Endothelial cell of umbilical vein (primary cell): ENCODE data around the gene LRRC8A. TPM values are rescaled to one million over a fixed set of nuclear protein-coding genes. Genes with fewer than 3 reads are reported as not detected.

Experiments used
- BruUV-seq: library from RNA; stranded (reverse); fragments of 400-500 nt; replicated peaks from 2 replicates; lab custom pipeline; 2021; lab: Mats Ljungman, UMichigan
- CTCF ChIA-PET: fragments of 300-600, 350-600 bp; sonication (Branson Sonifier 250); formaldehyde crosslinking; loops from one replicate; lab custom pipeline; 2021; ENCODE audit warnings: antibody characterized with exemption, inconsistent platforms; lab: Charles Lee
- POLR2A ChIA-PET: fragments of 300-600, 350-600 bp; sonication (Branson Sonifier 250); formaldehyde crosslinking; loops from one replicate; lab custom pipeline; 2021; ENCODE audit warnings: antibody characterized with exemption, inconsistent platforms; lab: Charles Lee
- DNase-seq: peaks from one replicate; pipeline ENCODE4 v3.0.0-alpha.2; 2011; ENCODE audit warnings: low read depth, low spot score
- FAIRE-seq: peaks from 2 replicates; lab custom pipeline; 2011; peaks lifted over from hg19 to GRCh38; lab: Jason Lieb, UNC
- H2AFZ ChIP-seq: 2 replicates; pipeline ENCODE4 v1.6.0; 2012; ENCODE audit warnings: low read depth, low read length, control low read depth, inconsistent platforms
- H3K27ac ChIP-seq: 2 replicates; pipeline ENCODE4 v1.5.1; 2011; ENCODE audit warnings: low read depth, mild to moderate bottlenecking, control low read depth, low read length, moderate library complexity; ENCODE audit not compliant: insufficient read depth
- H3K27me3 ChIP-seq, 2 experiments: 2 replicates each; pipeline versions ENCODE4 v1.6.0 to v1.6.1; 2011; ENCODE audit warnings: low read length in 2 of 2, mixed read lengths in 1 of 2; ENCODE audit not compliant: control insufficient read depth in 2 of 2, insufficient read depth in 2 of 2
- H3K36me3 ChIP-seq, 2 experiments: 2 replicates in 1 of 2; 3 replicates in 1 of 2; pipeline ENCODE4 v1.5.1; 2011; ENCODE audit warnings: low read length in 2 of 2, mild to moderate bottlenecking in 1 of 2, moderate library complexity in 1 of 2; ENCODE audit not compliant: control insufficient read depth in 2 of 2, insufficient read depth in 2 of 2; ENCODE audit errors: extremely low read depth in 1 of 2
- H3K4me1 ChIP-seq: 3 replicates; pipeline ENCODE4 v1.5.1; 2011; ENCODE audit warnings: mild to moderate bottlenecking, low read length; ENCODE audit not compliant: control insufficient read depth, insufficient read depth; ENCODE audit errors: extremely low read depth
- H3K4me2 ChIP-seq: 2 replicates; pipeline ENCODE4 v1.6.1; 2011; ENCODE audit warnings: low read length, control low read depth, mixed read lengths; ENCODE audit not compliant: insufficient read depth
- H3K4me3 ChIP-seq, 3 experiments: fragments of 200-600 bp in 1 of 3; sonication (generic), shearing (Covaris generic) in 1 of 3; replicated peaks in 1 of 3; 2 replicates each; pipeline ENCODE4 v1.5.1; 2011 to 2016; ENCODE audit warnings: control low read depth in 3 of 3, low read length in 3 of 3, mild to moderate bottlenecking in 2 of 3, inconsistent platforms in 1 of 3, low read depth in 1 of 3, moderate library complexity in 1 of 3; ENCODE audit not compliant: insufficient read depth in 1 of 3
- H3K79me2 ChIP-seq: 2 replicates; pipeline ENCODE4 v1.6.0; 2012; ENCODE audit warnings: low read length, inconsistent platforms; ENCODE audit not compliant: control insufficient read depth, insufficient read depth
- H3K9ac ChIP-seq: replicated peaks from 2 replicates; pipeline ENCODE3; 2011; ENCODE audit warnings: low read length, control low read depth; ENCODE audit not compliant: insufficient read depth; ENCODE audit errors: extremely low read depth
- H3K9me1 ChIP-seq: replicated peaks from 3 replicates; pipeline ENCODE4 v1.6.0; 2011; ENCODE audit warnings: mild to moderate bottlenecking, low read length; ENCODE audit not compliant: control insufficient read depth, insufficient read depth; ENCODE audit errors: extremely low read depth
- H3K9me3 ChIP-seq: replicated peaks from 2 replicates; pipeline ENCODE4 v1.5.1; 2012; ENCODE audit warnings: low read length, inconsistent platforms; ENCODE audit not compliant: control insufficient read depth, insufficient read depth
- H4K20me1 ChIP-seq: replicated peaks from 2 replicates; pipeline ENCODE3; 2011; ENCODE audit warnings: mild to moderate bottlenecking, low read length; ENCODE audit not compliant: control insufficient read depth, insufficient read depth; ENCODE audit errors: extremely low read depth
- EZH2 ChIP-seq: IDR thresholded peaks from 2 replicates; pipeline ENCODE4 v1.6.1; 2012; ENCODE audit warnings: borderline replicate concordance, low read depth, mild to moderate bottlenecking, moderate library complexity, low read length, inconsistent platforms; ENCODE audit not compliant: severe bottlenecking
- FOS ChIP-seq: IDR thresholded peaks from 2 replicates; pipeline ENCODE4 v1.6.1; 2011; ENCODE audit warnings: mild to moderate bottlenecking, low read length, moderate library complexity, borderline replicate concordance; ENCODE audit not compliant: insufficient read depth
- GATA2 ChIP-seq: IDR thresholded peaks from 2 replicates; pipeline ENCODE4 v1.7.0; 2011; ENCODE audit warnings: low read depth, mild to moderate bottlenecking, moderate library complexity, mixed read lengths, low read length; ENCODE audit not compliant: insufficient read length, insufficient read depth
- JUN ChIP-seq: IDR thresholded peaks from 2 replicates; pipeline ENCODE4 v1.6.1; 2011; ENCODE audit warnings: borderline replicate concordance, low read depth; ENCODE audit not compliant: insufficient read length, insufficient read depth
- MYC ChIP-seq: IDR thresholded peaks from one replicate; pipeline ENCODE4 v1.6.1; 2011; ENCODE audit warnings: mild to moderate bottlenecking, low read depth, low read length
- POLR2A ChIP-seq: IDR thresholded peaks from 2 replicates; pipeline ENCODE4 v1.6.1; 2012; ENCODE audit warnings: low read depth, mild to moderate bottlenecking, control low read depth, low read length
- POLR2AphosphoS5 ChIP-seq: IDR thresholded peaks from 2 replicates; pipeline ENCODE4 v1.6.1; 2012; ENCODE audit warnings: low read depth, mild to moderate bottlenecking, control low read depth, low read length, moderate library complexity; ENCODE audit not compliant: insufficient read depth
- dilution Hi-C: fragments of 300-500 bp; cut with MboI; formaldehyde crosslinking; loops from one replicate; pipeline ENCODE4 v1.15.0; 2019; ENCODE audit warnings: low sequenced_read_pairs; ENCODE audit not compliant: extremely low pct_ligation_motif_present
- intact Hi-C: fragments of 100-400 bp; cut with micrococcal nuclease; formaldehyde crosslinking; loops from one replicate; pipeline ENCODE4 v1.10.0; 2022
- polyA plus RNA-seq, 4 experiments: library from polyadenylated mRNA; depleted of rRNA in 3 of 4; stranded (reverse) in 3 of 4; unstranded in 1 of 4; fragments of >200 nt; gene quantifications; 2 replicates each; pipeline versions ENCODE4 v1.2.1 to v1.2.3, GENCODE V29; 2011 to 2012; ENCODE audit warnings: missing spikeins in 1 of 4
- total RNA-seq: library from RNA; stranded (reverse); gene quantifications from 2 replicates; pipeline ENCODE4 v1.2.3, GENCODE V29; 2021
- TF ChIP-seq, protein P1 (sequence below), 2 donors: IDR thresholded peaks; 1 replicate in 1 of 2; 2 replicates in 1 of 2; pipeline ENCODE4 v1.5.1; 2011; ENCODE audit warnings: low read length in 2 of 2, mild to moderate bottlenecking in 2 of 2, moderate library complexity in 2 of 2, control low read depth in 1 of 2, inconsistent platforms in 1 of 2, low read depth in 1 of 2; ENCODE audit not compliant: insufficient read depth in 1 of 2; ENCODE audit errors: extremely low read depth in 1 of 2
- TF ChIP-seq, protein P2 (sequence below): IDR thresholded peaks from 2 replicates; pipeline ENCODE4 v1.6.1; 2011; ENCODE audit not compliant: insufficient read depth, insufficient read length

LRRC8A gene
- total and polyA plus RNA-seq, 2 donors (not counting 3 experiments of a cell fraction or from before 2014, with no cell fraction given) = 99.6 to 129 TPM

DNA sequence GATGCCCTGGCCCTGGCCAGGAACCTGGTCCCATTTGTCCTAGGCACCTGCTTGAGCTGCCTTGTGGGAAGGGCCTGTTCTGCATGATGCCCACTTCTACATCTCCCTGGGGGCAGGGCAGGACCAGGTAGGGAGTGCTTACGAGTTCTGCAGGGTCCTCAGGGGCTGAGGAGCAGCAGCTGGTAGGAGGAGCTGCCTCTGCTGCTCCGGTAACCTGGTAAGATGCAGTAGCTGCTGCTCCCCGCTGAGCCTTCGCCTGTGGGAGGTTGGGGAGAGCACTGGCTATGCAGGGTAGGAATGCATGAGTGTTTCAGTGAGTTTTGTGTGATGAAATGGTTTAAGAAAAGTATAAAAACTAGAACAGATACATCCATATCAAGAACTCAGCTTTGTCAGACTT, 13.6 kb downstream of the LRRC8A start:
- H3K79me2 ChIP-seq = peaks cover 89% of the 10 kb centered on the region
- no peak overlapping the region for H2AFZ ChIP-seq
- H3K4me2 ChIP-seq = no peak overlapping the region
- no peak overlapping the region for H3K9ac ChIP-seq
- no peak overlapping the region for H3K4me3 ChIP-seq
- POLR2A ChIA-PET = no interaction called here
- no peaks in the 10 kb centered on the region for H4K20me1 ChIP-seq
- TF ChIP-seq POLR2A = no peak
- no peak for TF ChIP-seq GATA2
- TF ChIP-seq JUN = no peak
- H3K27ac ChIP-seq = no peak overlapping the region
- H3K27me3 ChIP-seq = no peaks in the 10 kb centered on the region
- FAIRE-seq (no peak), DNase-seq (no peak)
- no peaks in the 10 kb centered on the region for H3K9me3 ChIP-seq
- no TSS peak for BruUV-seq
- H3K36me3 ChIP-seq = peaks cover 18 to 30% of the 10 kb centered on the region in 2 experiments
- H3K9me1 ChIP-seq = no peaks in the 10 kb centered on the region
- peaks cover 19% of the 10 kb centered on the region for H3K4me1 ChIP-seq
- CTCF ChIA-PET = no interaction called here
- intact Hi-C loops = no loop called here
- dilution Hi-C loops = no loop called here

DNA sequence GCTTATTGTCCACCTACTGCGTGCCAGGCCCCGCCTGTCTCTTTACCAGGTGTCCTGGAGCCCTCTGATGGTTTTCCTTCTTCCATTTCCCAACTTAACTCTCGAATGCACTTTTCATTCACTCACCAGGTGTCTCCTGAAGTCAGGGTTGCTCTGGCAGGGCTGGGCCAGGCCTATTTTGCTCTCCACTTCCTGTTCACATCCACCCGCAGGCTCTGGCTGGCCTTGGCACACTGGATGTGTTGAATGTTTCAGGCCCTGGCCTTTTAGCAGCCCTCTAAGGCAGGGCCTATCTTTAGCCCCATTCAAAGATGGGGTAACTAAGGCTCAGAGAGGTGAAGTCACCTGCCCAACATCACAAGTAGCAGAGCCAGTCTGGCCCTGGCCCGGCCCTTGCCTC, 16.4 kb downstream of the LRRC8A start:
- FAIRE-seq (peak; percentile 67), DNase-seq (no peak)
- Histone ChIP-seq H3K27me3 (no peaks in the 10 kb centered on the region), H3K9me1 (no peaks in the 10 kb centered on the region), H3K4me3 (no peak overlapping the region), H4K20me1 (no peaks in the 10 kb centered on the region), H2AFZ (no peak overlapping the region), H3K4me2 (no peak overlapping the region), H3K27ac (no peak overlapping the region), H3K79me2 (peaks cover 89% of the 10 kb centered on the region), H3K4me1 (peaks cover 7% of the 10 kb centered on the region), H3K36me3 (peaks cover 18 to 21% of the 10 kb centered on the region in 2 experiments), H3K9ac (no peak overlapping the region), H3K9me3 (no peaks in the 10 kb centered on the region)
- BruUV-seq = no TSS peak
- intact Hi-C loops (no loop called here), dilution Hi-C loops (no loop called here)
- ChIA-PET CTCF (interaction anchor here (1.4 kb wide), 1 partner anchor 58 kb away, joined by 3 read pairs; no protein-coding TSS in a partner anchor), POLR2A (interaction anchor here (0.6 kb wide), 1 partner anchor 168 kb away, joined by 5 read pairs; no protein-coding TSS in a partner anchor)
- TF ChIP-seq JUN (no peak), GATA2 (no peak), MYC (no peak), POLR2AphosphoS5 (no peak), POLR2A (no peak), FOS (no peak), EZH2 (no peak)
- TF ChIP-seq, protein P1, sequence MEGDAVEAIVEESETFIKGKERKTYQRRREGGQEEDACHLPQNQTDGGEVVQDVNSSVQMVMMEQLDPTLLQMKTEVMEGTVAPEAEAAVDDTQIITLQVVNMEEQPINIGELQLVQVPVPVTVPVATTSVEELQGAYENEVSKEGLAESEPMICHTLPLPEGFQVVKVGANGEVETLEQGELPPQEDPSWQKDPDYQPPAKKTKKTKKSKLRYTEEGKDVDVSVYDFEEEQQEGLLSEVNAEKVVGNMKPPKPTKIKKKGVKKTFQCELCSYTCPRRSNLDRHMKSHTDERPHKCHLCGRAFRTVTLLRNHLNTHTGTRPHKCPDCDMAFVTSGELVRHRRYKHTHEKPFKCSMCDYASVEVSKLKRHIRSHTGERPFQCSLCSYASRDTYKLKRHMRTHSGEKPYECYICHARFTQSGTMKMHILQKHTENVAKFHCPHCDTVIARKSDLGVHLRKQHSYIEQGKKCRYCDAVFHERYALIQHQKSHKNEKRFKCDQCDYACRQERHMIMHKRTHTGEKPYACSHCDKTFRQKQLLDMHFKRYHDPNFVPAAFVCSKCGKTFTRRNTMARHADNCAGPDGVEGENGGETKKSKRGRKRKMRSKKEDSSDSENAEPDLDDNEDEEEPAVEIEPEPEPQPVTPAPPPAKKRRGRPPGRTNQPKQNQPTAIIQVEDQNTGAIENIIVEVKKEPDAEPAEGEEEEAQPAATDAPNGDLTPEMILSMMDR (IDR thresholded peaks at IDR 0.05; ENCODE audit: extremely low read depth in 1 of 2, insufficient read depth in 1 of 2, low read depth in 1 of 2, low read length in 2 of 2) = no peak
- TF ChIP-seq, protein P2, sequence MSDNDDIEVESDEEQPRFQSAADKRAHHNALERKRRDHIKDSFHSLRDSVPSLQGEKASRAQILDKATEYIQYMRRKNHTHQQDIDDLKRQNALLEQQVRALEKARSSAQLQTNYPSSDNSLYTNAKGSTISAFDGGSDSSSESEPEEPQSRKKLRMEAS = no peak
